ENCODE results near the gene PPP1R3E.
A peak's percentile ranks its signal among the peaks of the same experiment; 100 is the strongest.

The PPP1R3E gene

DNA sequence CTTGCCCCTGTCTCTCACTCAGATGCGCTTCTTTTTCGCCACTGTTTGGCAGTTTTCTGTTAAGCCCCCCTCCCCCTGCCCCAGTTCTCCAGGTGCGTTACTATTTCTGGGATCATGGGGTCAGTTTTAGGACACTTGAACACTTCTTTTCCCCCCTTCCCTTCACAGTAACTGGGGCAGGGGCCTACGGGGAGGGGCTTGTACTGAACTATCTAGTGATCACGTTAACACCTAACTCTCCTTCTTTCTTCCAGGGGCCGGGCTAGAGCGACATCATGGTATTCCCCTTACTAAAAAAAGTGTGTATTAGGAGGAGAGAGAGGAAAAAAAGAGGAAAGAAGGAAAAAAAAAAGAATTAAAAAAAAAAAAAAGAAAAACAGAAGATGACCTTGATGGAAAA lies 22.3 kb upstream of the PPP1R3E start:
- no peak for DNase-seq (ENCODE audit: extremely low read depth, low read depth)
- TF ChIP-seq, protein P1, sequence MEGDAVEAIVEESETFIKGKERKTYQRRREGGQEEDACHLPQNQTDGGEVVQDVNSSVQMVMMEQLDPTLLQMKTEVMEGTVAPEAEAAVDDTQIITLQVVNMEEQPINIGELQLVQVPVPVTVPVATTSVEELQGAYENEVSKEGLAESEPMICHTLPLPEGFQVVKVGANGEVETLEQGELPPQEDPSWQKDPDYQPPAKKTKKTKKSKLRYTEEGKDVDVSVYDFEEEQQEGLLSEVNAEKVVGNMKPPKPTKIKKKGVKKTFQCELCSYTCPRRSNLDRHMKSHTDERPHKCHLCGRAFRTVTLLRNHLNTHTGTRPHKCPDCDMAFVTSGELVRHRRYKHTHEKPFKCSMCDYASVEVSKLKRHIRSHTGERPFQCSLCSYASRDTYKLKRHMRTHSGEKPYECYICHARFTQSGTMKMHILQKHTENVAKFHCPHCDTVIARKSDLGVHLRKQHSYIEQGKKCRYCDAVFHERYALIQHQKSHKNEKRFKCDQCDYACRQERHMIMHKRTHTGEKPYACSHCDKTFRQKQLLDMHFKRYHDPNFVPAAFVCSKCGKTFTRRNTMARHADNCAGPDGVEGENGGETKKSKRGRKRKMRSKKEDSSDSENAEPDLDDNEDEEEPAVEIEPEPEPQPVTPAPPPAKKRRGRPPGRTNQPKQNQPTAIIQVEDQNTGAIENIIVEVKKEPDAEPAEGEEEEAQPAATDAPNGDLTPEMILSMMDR (IDR thresholded peaks at IDR 0.05; ENCODE audit: low read depth, low read length): no peak

DNA sequence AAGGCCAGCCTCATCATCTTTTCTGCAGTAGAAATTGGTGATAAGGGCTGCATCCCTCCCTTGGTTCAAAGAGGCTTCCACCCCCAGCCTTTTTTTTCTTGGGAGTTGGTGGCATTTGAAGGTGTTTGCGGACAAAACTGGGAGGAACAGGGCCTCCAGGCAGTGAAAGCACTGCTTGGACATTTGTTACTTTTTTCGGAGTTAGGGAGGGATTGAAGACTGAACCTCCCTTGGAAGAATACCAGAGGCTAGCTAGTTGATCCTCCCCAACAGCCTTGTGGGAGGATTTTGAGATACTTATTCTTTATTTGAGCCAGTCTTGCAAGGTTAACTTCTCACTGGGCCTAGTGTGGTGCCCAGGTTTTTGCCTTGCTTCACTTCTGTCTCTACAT lies 21.8 kb upstream of the PPP1R3E start:
- TF ChIP-seq, protein P1 (IDR thresholded peaks at IDR 0.05; ENCODE audit: low read depth, low read length): no peak
- no peak for DNase-seq (ENCODE audit: extremely low read depth, low read depth)

DNA sequence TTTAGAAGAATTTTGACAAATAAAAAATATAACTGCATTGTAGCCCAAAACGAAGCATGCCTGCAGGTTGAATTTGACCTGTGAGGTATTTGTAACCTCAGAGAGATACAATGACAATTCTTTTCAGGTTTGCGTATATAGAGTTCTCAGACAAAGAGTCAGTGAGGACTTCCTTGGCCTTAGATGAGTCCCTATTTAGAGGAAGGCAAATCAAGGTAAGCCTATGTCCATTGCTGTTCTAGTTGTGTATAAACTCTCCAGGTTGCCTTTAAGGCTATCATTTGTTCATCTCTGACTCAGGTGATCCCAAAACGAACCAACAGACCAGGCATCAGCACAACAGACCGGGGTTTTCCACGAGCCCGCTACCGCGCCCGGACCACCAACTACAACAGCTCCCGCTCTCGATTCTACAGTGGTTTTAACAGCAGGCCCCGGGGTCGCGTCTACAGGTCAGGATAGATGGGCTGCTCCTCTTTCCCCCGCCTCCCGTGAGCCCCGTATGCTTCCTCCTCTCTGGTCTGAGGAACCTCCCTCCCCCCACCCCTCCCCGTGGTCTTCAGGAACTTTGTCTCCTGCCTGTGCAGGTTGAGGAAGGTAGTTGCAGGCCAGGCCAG lies 21.3 kb upstream of the PPP1R3E start:
- no peak for DNase-seq (ENCODE audit: extremely low read depth, low read depth)
- TF ChIP-seq, protein P1 (IDR thresholded peaks at IDR 0.05; ENCODE audit: low read depth, low read length): no peak

DNA sequence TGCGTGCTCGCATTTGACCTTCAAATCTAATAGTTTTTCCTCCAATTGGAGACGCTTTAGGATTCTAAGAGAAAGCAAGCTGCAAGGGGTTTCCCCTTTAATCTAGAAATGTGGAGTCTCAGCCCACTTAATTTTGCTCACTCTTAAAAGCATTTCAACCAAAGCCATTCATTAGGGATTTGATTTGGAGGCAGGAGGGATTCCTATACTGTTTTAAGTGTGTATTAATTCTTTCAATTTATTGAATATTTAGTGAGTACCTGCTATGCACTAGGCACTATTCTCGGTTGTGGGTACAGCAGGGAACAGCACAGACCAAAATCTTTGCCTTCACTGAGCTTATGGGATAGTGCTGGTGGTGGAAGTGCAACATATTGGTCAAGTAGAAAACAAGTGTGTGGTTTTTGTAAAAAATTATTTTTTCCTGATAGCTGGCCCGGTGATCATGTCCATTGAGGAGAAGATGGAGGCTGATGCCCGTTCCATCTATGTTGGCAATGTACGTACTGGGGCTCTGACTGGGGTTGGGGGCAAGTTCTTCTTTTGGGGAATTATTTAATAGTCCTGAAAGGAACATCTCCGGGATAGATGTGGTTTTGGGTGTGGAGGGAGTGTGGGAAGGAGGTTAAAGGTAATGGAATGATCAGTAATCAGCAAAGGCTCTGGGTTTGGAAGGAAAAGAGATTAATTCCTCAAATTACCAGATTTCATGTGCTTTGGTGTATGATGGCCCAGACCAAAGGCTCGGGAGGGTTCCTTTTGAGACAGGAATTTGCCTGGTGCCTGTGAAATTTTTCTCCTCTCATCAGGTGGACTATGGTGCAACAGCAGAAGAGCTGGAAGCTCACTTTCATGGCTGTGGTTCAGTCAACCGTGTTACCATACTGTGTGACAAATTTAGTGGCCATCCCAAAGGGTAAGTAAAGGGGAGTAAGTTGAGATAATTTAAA lies 20.2 kb upstream of the PPP1R3E start:
- DNase-seq (ENCODE audit: extremely low read depth, low read depth): no peak
- TF ChIP-seq, protein P1 (IDR thresholded peaks at IDR 0.05; ENCODE audit: low read depth, low read length): no peak

DNA sequence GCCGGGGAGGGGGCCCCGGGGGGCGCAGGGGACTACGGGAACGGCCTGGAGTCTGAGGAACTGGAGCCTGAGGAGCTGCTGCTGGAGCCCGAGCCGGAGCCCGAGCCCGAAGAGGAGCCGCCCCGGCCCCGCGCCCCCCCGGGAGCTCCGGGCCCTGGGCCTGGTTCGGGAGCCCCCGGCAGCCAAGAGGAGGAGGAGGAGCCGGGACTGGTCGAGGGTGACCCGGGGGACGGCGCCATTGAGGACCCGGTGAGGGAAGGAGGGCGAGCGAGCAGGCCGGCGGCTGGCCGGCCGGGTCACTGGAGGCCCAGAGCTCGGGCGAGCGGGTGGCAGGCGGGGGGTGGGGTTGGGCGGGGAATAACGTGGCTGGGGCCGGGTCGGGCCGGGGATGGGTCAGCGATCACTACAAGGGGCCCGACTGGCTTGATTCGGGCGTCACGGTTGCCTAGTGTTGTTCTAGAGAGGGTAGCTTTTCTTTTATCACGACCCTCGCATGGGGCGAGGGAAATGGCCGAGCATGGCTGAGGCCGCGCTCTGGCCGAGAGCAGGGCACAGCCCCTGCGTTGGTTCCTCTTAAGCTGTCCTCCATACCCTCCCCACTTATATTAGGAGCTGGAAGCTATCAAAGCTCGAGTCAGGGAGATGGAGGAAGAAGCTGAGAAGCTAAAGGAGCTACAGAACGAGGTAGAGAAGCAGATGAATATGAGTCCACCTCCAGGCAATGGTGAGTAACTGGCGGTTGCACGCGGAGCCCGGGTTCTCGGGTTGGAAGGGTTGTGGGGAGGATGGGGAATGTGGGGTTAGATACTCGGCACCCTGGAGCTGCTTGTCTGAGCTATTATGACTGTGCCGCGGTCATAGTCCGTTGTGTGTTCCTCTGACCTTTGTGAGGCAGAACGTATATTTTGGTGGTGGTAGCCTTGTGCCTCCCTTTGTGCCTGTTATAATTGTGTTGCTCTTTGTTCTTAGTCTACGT lies 19.2 kb upstream of the PPP1R3E start:
- TF ChIP-seq, protein P1 (IDR thresholded peaks at IDR 0.05; ENCODE audit: low read depth, low read length): no peak
- DNase-seq (ENCODE audit: extremely low read depth, low read depth): no peak

DNA sequence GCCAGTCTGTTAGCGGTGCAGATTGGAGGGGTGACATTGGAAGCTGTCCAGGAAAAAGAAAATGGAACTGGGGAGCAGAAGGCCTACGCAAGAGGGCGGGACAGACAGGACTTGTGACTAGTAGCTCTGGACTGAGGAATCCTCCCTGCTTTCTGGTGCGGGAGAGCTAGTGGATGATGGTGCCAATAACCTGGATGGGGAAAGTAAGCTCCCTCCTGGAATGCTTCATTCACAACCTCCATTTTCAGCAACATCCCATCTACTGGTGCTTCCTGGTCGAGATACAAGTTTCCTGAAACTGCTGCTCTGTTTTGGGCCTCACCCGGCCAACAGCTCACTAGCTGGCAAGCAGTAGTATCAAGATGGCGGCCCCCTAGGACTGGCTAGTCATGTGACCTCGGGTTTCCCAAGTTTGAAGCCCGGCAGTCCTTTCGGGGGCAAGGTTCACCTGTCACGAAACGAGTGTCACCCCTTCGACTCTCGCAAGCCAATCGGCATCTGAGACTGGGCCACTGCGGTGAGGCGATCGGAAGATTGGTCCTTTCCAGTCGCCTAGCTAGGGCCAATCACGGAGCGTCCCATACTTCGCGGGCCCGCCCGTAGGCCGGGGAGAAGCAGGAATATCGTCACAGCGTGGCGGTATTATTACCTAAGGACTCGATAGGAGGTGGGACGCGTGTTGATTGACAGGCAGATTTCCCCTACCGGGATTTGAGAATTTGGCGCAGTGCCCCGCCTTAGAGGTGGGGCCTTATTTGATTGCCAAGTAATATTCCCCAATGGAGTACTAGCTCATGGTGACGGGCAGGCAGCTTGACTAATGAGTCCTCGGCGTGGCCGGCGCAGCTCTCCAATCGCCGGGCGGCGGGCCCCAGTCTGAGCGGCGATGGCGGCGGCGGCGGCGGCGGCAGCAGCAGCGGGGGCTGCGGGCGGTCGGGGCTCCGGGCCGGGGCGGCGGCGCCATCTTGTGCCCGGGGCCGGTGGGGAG lies 18.2 kb upstream of the PPP1R3E start, which contains the start of gene PABPN1:
TSS of gene PABPN1 (plus strand) at position 874 of the 988 bp plus-strand sequence. CDS start at position 887, 13 bp downstream.
- DNase-seq (ENCODE audit: extremely low read depth, low read depth): peak; percentile 100
- TF ChIP-seq, protein P1 (IDR thresholded peaks at IDR 0.05; ENCODE audit: low read depth, low read length): no peak
